ENCODE measurements around the gene ROPN1L. TPM values are rescaled to one million over a fixed set of nuclear protein-coding genes. Genes with fewer than 3 reads are reported as not detected.

Gene ROPN1L
- total and polyA plus RNA-seq, 2 of the 13 experiments (the other 11 are each of a cell fraction or from before 2014, with no cell fraction given) = not detected

GRCh38 chr5:10427978-10428377 lies 13.7 kb upstream of the ROPN1L start (continued):
- no peak for TF ChIP-seq ZNF572 (CRISPR knock-in tag; IDR thresholded peaks at IDR 0.05)
- no peak for TF ChIP-seq RBAK (CRISPR knock-in tag; IDR thresholded peaks at IDR 0.05)
- TF ChIP-seq ZFP90 (CRISPR knock-in tag; IDR thresholded peaks at IDR 0.05; ENCODE audit: borderline replicate concordance) = no peak
- no peak for TF ChIP-seq POGZ (CRISPR knock-in tag; IDR thresholded peaks at IDR 0.05)
- TF ChIP-seq MED8 (CRISPR knock-in tag; IDR thresholded peaks at IDR 0.05; ENCODE audit: insufficient replicate concordance) = no peak

DNA sequence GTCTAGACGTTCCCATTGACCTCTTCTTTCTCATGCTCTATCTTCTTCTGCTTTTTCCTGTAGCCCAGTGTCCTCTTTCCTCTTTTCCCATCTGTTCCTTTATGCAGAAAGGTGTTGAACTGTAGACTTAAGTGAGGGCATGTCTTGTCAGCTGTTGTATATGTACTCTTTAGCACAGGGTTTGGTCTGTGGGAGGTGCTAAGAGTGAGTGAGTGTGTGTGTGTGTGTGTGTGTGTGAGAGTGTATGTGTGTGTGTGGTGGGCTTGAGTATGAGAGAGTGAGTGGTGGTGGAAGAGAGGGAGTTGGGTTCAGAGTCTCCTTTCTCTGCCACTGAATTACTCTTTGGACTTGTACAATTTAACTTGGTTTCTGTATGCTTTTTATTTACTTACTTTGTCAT lies 10.3 kb upstream of the ROPN1L start:
- no peak overlapping the region for H3K4me2 ChIP-seq (ENCODE audit: low read depth, low read length)
- ChIA-PET POLR2A (no interaction called here), CTCF (ENCODE audit: low intra/inter-chr PET ratio, low total read pairs) (no interaction called here)
- H3K4me3 ChIP-seq (replicated peaks in 1 of 3; ENCODE audit: insufficient read depth in 1 of 3, low read depth in 2 of 3, low read length in 3 of 3) = no peak overlapping the region
- BruUV-seq (replicated peaks) = no TSS peak
- intact Hi-C loops (cut with micrococcal nuclease; ENCODE audit: unreplicated experiment) (no loop called here), in situ Hi-C loops (cut with HindIII; ENCODE audit: extremely low pct_ligation_motif_present, low pct_unique_long_range_greater_than_20kb) (no loop called here)
- FAIRE-seq (no peak), ATAC-seq (peak; percentile 74), DNase-seq (ENCODE audit: low spot score) (peak; percentile 15)
- H3K9me3 ChIP-seq (ENCODE audit: low read length) = no peaks in the 10 kb centered on the region
- H3K27ac ChIP-seq (ENCODE audit: extremely low read length, insufficient read depth, low read length) = peak overlapping the region; percentile 14
- H3K27me3 ChIP-seq (ENCODE audit: control insufficient read depth in 1 of 2, insufficient read depth in 2 of 2, low read length in 2 of 2) = no peaks in the 10 kb centered on the region
- no peak overlapping the region for H2AFZ ChIP-seq (ENCODE audit: low read length)
- 79% methylated on average over 1 of the region's 1 CpG for WGBS (ENCODE audit: low lambda C conversion rate)
- H4K20me1 ChIP-seq (ENCODE audit: insufficient read depth, low read length) = no peaks in the 10 kb centered on the region
- H3K9ac ChIP-seq (ENCODE audit: insufficient read depth, low read depth, low read length) = no peak overlapping the region
- H3K36me3 ChIP-seq (replicated peaks in 1 of 2; ENCODE audit: control insufficient read depth in 1 of 2, insufficient read depth in 2 of 2, low read length in 2 of 2) = peaks cover 13 to 75% of the 10 kb centered on the region in 2 experiments
- peaks cover 16% of the 10 kb centered on the region for H3K4me1 ChIP-seq (ENCODE audit: insufficient read depth, low read length)
- H3K79me2 ChIP-seq (ENCODE audit: insufficient read depth, low read length) = no peaks in the 10 kb centered on the region
- TF ChIP-seq ZNF567 (CRISPR knock-in tag; IDR thresholded peaks at IDR 0.05; ENCODE audit: borderline replicate concordance) (no peak), ZNF251 (CRISPR knock-in tag; IDR thresholded peaks at IDR 0.05) (no peak), SALL1 (CRISPR knock-in tag; IDR thresholded peaks at IDR 0.05) (peak; percentile 44), ZNF383 (CRISPR knock-in tag; IDR thresholded peaks at IDR 0.05; ENCODE audit: borderline replicate concordance) (no peak), ZBTB20 (CRISPR knock-in tag; IDR thresholded peaks at IDR 0.05; ENCODE audit: borderline replicate concordance, low read depth) (peak; percentile 25; the same call in 1 of the 2 replicates), PTBP1 (IDR thresholded peaks at IDR 0.05; ENCODE audit: low read depth, low read length, poor library complexity, severe bottlenecking) (no peak), ZFP37 (CRISPR knock-in tag; IDR thresholded peaks at IDR 0.05; ENCODE audit: borderline replicate concordance) (no peak)
- TF ChIP-seq, protein P1, sequence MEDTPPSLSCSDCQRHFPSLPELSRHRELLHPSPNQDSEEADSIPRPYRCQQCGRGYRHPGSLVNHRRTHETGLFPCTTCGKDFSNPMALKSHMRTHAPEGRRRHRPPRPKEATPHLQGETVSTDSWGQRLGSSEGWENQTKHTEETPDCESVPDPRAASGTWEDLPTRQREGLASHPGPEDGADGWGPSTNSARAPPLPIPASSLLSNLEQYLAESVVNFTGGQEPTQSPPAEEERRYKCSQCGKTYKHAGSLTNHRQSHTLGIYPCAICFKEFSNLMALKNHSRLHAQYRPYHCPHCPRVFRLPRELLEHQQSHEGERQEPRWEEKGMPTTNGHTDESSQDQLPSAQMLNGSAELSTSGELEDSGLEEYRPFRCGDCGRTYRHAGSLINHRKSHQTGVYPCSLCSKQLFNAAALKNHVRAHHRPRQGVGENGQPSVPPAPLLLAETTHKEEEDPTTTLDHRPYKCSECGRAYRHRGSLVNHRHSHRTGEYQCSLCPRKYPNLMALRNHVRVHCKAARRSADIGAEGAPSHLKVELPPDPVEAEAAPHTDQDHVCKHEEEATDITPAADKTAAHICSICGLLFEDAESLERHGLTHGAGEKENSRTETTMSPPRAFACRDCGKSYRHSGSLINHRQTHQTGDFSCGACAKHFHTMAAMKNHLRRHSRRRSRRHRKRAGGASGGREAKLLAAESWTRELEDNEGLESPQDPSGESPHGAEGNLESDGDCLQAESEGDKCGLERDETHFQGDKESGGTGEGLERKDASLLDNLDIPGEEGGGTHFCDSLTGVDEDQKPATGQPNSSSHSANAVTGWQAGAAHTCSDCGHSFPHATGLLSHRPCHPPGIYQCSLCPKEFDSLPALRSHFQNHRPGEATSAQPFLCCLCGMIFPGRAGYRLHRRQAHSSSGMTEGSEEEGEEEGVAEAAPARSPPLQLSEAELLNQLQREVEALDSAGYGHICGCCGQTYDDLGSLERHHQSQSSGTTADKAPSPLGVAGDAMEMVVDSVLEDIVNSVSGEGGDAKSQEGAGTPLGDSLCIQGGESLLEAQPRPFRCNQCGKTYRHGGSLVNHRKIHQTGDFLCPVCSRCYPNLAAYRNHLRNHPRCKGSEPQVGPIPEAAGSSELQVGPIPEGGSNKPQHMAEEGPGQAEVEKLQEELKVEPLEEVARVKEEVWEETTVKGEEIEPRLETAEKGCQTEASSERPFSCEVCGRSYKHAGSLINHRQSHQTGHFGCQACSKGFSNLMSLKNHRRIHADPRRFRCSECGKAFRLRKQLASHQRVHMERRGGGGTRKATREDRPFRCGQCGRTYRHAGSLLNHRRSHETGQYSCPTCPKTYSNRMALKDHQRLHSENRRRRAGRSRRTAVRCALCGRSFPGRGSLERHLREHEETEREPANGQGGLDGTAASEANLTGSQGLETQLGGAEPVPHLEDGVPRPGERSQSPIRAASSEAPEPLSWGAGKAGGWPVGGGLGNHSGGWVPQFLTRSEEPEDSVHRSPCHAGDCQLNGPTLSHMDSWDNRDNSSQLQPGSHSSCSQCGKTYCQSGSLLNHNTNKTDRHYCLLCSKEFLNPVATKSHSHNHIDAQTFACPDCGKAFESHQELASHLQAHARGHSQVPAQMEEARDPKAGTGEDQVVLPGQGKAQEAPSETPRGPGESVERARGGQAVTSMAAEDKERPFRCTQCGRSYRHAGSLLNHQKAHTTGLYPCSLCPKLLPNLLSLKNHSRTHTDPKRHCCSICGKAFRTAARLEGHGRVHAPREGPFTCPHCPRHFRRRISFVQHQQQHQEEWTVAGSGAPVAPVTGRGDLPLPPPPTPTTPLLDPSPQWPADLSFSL (CRISPR knock-in tag; IDR thresholded peaks at IDR 0.05) = peak; percentile 34; the same call in 1 of the 2 replicates
- TF ChIP-seq, protein P2, sequence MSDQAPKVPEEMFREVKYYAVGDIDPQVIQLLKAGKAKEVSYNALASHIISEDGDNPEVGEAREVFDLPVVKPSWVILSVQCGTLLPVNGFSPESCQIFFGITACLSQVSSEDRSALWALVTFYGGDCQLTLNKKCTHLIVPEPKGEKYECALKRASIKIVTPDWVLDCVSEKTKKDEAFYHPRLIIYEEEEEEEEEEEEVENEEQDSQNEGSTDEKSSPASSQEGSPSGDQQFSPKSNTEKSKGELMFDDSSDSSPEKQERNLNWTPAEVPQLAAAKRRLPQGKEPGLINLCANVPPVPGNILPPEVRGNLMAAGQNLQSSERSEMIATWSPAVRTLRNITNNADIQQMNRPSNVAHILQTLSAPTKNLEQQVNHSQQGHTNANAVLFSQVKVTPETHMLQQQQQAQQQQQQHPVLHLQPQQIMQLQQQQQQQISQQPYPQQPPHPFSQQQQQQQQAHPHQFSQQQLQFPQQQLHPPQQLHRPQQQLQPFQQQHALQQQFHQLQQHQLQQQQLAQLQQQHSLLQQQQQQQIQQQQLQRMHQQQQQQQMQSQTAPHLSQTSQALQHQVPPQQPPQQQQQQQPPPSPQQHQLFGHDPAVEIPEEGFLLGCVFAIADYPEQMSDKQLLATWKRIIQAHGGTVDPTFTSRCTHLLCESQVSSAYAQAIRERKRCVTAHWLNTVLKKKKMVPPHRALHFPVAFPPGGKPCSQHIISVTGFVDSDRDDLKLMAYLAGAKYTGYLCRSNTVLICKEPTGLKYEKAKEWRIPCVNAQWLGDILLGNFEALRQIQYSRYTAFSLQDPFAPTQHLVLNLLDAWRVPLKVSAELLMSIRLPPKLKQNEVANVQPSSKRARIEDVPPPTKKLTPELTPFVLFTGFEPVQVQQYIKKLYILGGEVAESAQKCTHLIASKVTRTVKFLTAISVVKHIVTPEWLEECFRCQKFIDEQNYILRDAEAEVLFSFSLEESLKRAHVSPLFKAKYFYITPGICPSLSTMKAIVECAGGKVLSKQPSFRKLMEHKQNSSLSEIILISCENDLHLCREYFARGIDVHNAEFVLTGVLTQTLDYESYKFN (CRISPR knock-in tag; conservative IDR thresholded peaks at IDR 0.05) = 0 out of 2 replicates have a peak, but pooled peaks have one; percentile 29
